GM12878 (cell line): ENCODE data around the gene F7. TPM values are rescaled to one million over a fixed set of nuclear protein-coding genes. Genes with fewer than 3 reads are reported as not detected.

Experiments used
- ATAC-seq: fragments of 200-7000 bp; cut with Tn5 transposase; 3 replicates; pipeline ENCODE4 v1.9.1; 2020; ENCODE audit warnings: mild to moderate bottlenecking, moderate library complexity
- BruUV-seq: library from RNA; stranded (reverse); fragments of 400-500 nt; replicated peaks from 2 replicates; lab custom pipeline; 2021; lab: Mats Ljungman, UMichigan
- CTCF ChIA-PET: fragments of 300-600 bp; sonication (Branson Sonifier 250); formaldehyde crosslinking; extraction: SDS; loops from one replicate; lab custom pipeline; 2021; ENCODE audit warnings: inconsistent platforms; lab: Yijun Ruan, JAX
- POLR2A ChIA-PET: fragments of 350-600 bp; formaldehyde crosslinking; extraction: SDS; loops from one replicate; lab custom pipeline; 2021; ENCODE audit warnings: inconsistent platforms; lab: Charles Lee
- RAD21 ChIA-PET: fragments of 300-600 bp; sonication (Branson Sonifier 250); formaldehyde crosslinking; loops from one replicate; lab custom pipeline; 2023; ENCODE audit warnings: antibody characterized with exemption; ENCODE audit not compliant: unreplicated experiment; lab: Charles Lee
- SMC1A ChIA-PET: fragments of 300-600 bp; sonication (Branson Sonifier 250); formaldehyde crosslinking; loops from one replicate; lab custom pipeline; 2023; ENCODE audit not compliant: unreplicated experiment, uncharacterized antibody; lab: Charles Lee
- DNase-seq: peaks from one replicate; pipeline ENCODE4 v3.0.0-alpha.2; 2011; ENCODE audit warnings: low read depth, low spot score
- FAIRE-seq: peaks from 3 replicates; lab custom pipeline; 2011; peaks lifted over from hg19 to GRCh38; lab: Jason Lieb, UNC
- H2AFZ ChIP-seq: 2 replicates; pipeline ENCODE4 v1.6.0; 2011; ENCODE audit warnings: low read depth, low read length, control low read depth; ENCODE audit not compliant: control insufficient read depth
- H3K27ac ChIP-seq: 2 replicates; pipeline ENCODE4 v1.5.1; 2011; ENCODE audit warnings: control low read depth; ENCODE audit not compliant: control insufficient read depth, insufficient read depth
- H3K27me3 ChIP-seq, 2 experiments: replicated peaks in 1 of 2; 2 replicates each; pipeline versions ENCODE4 v1.6.0 to v1.6.1; 2011; ENCODE audit warnings: low read length in 1 of 2; ENCODE audit not compliant: control insufficient read depth in 2 of 2, insufficient read depth in 2 of 2
- H3K36me3 ChIP-seq, 2 experiments: 2 replicates each; pipeline ENCODE4 v1.5.1; 2011; ENCODE audit warnings: low read length in 1 of 2; ENCODE audit not compliant: control insufficient read depth in 2 of 2, insufficient read depth in 2 of 2
- H3K4me1 ChIP-seq: 2 replicates; pipeline ENCODE4 v1.6.1; 2011; ENCODE audit warnings: mild to moderate bottlenecking, low read length, moderate library complexity, mixed read lengths; ENCODE audit not compliant: control insufficient read depth, insufficient read depth
- H3K4me2 ChIP-seq: 2 replicates; pipeline ENCODE4 v1.6.0; 2011; ENCODE audit warnings: control low read depth; ENCODE audit not compliant: control insufficient read depth, insufficient read depth
- H3K4me3 ChIP-seq: fragments of 200-600 bp; sonication (generic); 2 replicates; pipeline ENCODE4 v1.5.1; 2016
- H3K79me2 ChIP-seq: 2 replicates; pipeline ENCODE4 v1.6.0; 2011; ENCODE audit warnings: low read length; ENCODE audit not compliant: control insufficient read depth, insufficient read depth
- H3K9ac ChIP-seq: 2 replicates; pipeline ENCODE4 v1.8.0; 2011; ENCODE audit warnings: low read length, control low read depth, mixed read lengths; ENCODE audit not compliant: control insufficient read depth, insufficient read depth
- H3K9me3 ChIP-seq: replicated peaks from 3 replicates; pipeline ENCODE4 v1.5.1; 2011; ENCODE audit warnings: mild to moderate bottlenecking, low read length; ENCODE audit not compliant: control insufficient read depth, insufficient read depth
- H4K20me1 ChIP-seq: 2 replicates; pipeline ENCODE4 v1.6.0; 2011; ENCODE audit not compliant: control insufficient read depth, insufficient read depth
- DPF2 ChIP-seq: fragments of 450-650 bp; IDR thresholded peaks from 2 replicates; pipeline ENCODE4 v1.6.1; 2017; ENCODE audit warnings: mild to moderate bottlenecking
- EED ChIP-seq: sonication (generic); IDR thresholded peaks from 2 replicates; pipeline ENCODE4 v1.6.1; 2016; ENCODE audit warnings: antibody characterized with exemption, low read depth
- FOXM1 ChIP-seq: IDR thresholded peaks from 2 replicates; pipeline ENCODE4 v1.6.1; 2012; ENCODE audit warnings: low read depth, mild to moderate bottlenecking, inconsistent platforms, low read length, moderate library complexity
- IKZF1 ChIP-seq: fragments of 450-650 bp; conservative IDR thresholded peaks from 2 replicates; pipeline ENCODE4 v1.6.1; 2017; ENCODE audit warnings: antibody characterized with exemption, mild to moderate bottlenecking
- KLF5 ChIP-seq: fragments of 450-650 bp; IDR thresholded peaks from 2 replicates; pipeline ENCODE4 v1.6.1; 2014; ENCODE audit warnings: mild to moderate bottlenecking; ENCODE audit not compliant: partially characterized antibody
- RELA ChIP-seq: fragments of 450-650 bp; IDR thresholded peaks from 2 replicates; pipeline ENCODE4 v1.8.0; 2014; ENCODE audit warnings: borderline replicate concordance; ENCODE audit not compliant: partially characterized antibody
- SIN3A ChIP-seq: IDR thresholded peaks from 2 replicates; pipeline ENCODE4 v1.6.1; 2012; ENCODE audit warnings: low read depth, low read length, improper control_type of control experiment
- SIX5 ChIP-seq: IDR thresholded peaks from 2 replicates; pipeline ENCODE4 v1.6.1; 2011; ENCODE audit warnings: mild to moderate bottlenecking, low read depth, low read length, moderate library complexity; ENCODE audit not compliant: severe bottlenecking
- SMARCA5 ChIP-seq: fragments of 450-650 bp; IDR thresholded peaks from 2 replicates; pipeline ENCODE4 v1.6.1; 2017; ENCODE audit warnings: mild to moderate bottlenecking
- TCF12 ChIP-seq: IDR thresholded peaks from 2 replicates; pipeline ENCODE4 v1.6.1; 2011; ENCODE audit warnings: low read depth, mild to moderate bottlenecking, low read length
- whole genome bisulfite sequencing: methylation state at CpG from one replicate; pipeline ENCODE4 v1.1.6; 2016; ENCODE audit warnings: low lambda C conversion rate; ENCODE audit not compliant: insufficient replicate concordance, insufficient coverage; ENCODE audit errors: missing lambda C conversion rate; 5-methylcytosine and 5-hydroxymethylcytosine counted together
- in situ Hi-C: fragments of 300-500 bp; cut with MboI; formaldehyde crosslinking; loops from 9 replicates; pipeline ENCODE4 v1.14.3; 2018; ENCODE audit warnings: mixed read lengths
- intact Hi-C: fragments of 100-400 bp; cut with micrococcal nuclease; formaldehyde crosslinking; loops from one replicate; pipeline ENCODE4 v1.14.2; 2022; ENCODE audit not compliant: unreplicated experiment
- polyA plus RNA-seq, 11 experiments: library from polyadenylated mRNA; depleted of rRNA in 4 of 11; unstranded in 6 of 11; stranded (reverse) in 5 of 11; fragments of >200 nt; fragmentation: Nextera tagmentation in 4 of 11; fragmentation: Illumina TruSeq in 1 of 11; extraction: Ambion mirVana in 4 of 11; extraction: Trizol in 1 of 11; gene quantifications; 1 replicate in 1 of 11; 2 replicates in 10 of 11; pipeline versions ENCODE4 v1.2.1 to v1.2.3, GENCODE V29; 2011 to 2016; ENCODE audit warnings: inconsistent platforms in 2 of 11, missing spikeins in 2 of 11, low read depth in 1 of 11
- total RNA-seq, 4 experiments: library from RNA; depleted of rRNA in 3 of 4; stranded (reverse); fragments of >200 nt in 3 of 4; fragmentation: Illumina TruSeq in 1 of 4; extraction: Trizol in 1 of 4; gene quantifications; 2 replicates each; pipeline versions ENCODE4 v1.2.1 to v1.2.3, GENCODE V29; 2013 to 2021
- TF ChIP-seq, protein P1 (sequence below): IDR thresholded peaks from 2 replicates; pipeline ENCODE4 v1.6.1; 2012; ENCODE audit warnings: low read depth, low read length, improper control_type of control experiment
- TF ChIP-seq, protein P2 (sequence below), 3 experiments: IDR thresholded peaks in 2 of 3; conservative IDR thresholded peaks in 1 of 3; 2 replicates each; pipeline ENCODE4 v1.5.1; 2011; ENCODE audit warnings: low read depth in 3 of 3, low read length in 3 of 3, mild to moderate bottlenecking in 3 of 3, control low read depth in 2 of 3, moderate library complexity in 2 of 3, inconsistent platforms in 1 of 3, mixed read lengths in 1 of 3; ENCODE audit not compliant: control insufficient read depth in 2 of 3, insufficient read depth in 1 of 3; ENCODE audit errors: extremely low read depth in 1 of 3
- TF ChIP-seq, protein P3 (sequence below): IDR thresholded peaks from 2 replicates; pipeline ENCODE4 v1.6.1; 2011; ENCODE audit warnings: low read depth, low read length, improper control_type of control experiment, borderline replicate concordance
- TF ChIP-seq, protein P4 (sequence below): IDR thresholded peaks from 2 replicates; pipeline ENCODE4 v1.6.1; 2012; ENCODE audit warnings: low read depth, low read length, improper control_type of control experiment

Gene F7
- total and polyA plus RNA-seq, 10 of the 15 experiments (the other 5 are each of a cell fraction or from before 2014, with no cell fraction given) = not detected

DNA sequence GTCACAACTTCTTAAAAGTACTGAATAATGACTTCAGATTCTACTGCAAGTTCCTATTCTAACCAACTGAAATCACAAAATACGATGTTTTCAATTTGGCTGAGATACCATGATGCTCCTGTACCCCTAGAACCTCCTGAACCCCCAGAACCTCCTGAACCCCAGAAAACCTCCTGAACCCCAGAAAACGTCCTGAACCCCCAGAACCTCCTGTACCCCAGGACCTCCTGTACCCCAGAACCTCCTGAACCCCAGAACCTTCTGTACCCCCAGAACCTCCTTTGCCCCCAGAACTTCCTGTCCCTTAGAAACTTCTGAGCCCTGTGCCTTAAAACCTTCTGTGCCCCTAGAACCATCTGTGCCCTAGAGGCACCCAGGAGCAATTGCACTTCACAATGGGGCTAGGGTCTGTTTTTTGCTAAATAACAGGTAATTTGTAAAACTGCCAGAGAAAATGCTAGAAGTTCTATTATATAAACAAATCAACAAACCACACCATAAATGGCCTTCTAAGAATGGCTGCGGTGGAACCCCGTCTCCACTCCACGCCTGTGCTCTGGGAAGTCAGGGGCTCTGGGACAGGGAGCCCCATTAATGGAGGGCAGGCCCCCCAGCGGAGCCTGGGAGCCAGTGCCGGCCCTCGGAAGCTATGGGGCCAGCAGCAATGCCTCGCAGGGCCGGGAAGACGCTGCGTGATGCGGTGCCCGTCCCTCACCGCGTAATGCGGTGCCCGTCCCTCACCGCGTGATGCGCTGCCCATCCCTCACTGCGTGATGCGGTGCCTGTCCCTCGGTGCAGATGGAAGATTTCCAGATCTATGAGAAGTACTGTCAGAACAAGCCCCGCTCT is 21.3 kb upstream of the F7 start:
- 67% methylated on average over 25 of the region's 25 CpGs for WGBS
- CTCF ChIA-PET = no interaction called here
- no peaks in the 10 kb centered on the region for H3K79me2 ChIP-seq

More for the DNA sequence above, 21.3 kb upstream of the F7 start:
- Histone ChIP-seq H3K4me3 (no peak overlapping the region), H3K4me1 (no peaks in the 10 kb centered on the region), H3K9ac (no peak overlapping the region), H3K36me3 (no peaks in the 10 kb centered on the region), H3K27ac (no peak overlapping the region), H3K4me2 (no peak overlapping the region), H2AFZ (no peak overlapping the region), H3K27me3 (no peaks in the 10 kb centered on the region), H3K9me3 (no peaks in the 10 kb centered on the region), H4K20me1 (no peaks in the 10 kb centered on the region)
- RAD21 ChIA-PET = no interaction called here
- intact Hi-C loops (no loop called here), in situ Hi-C loops (no loop called here)
- no peak for ATAC-seq
- TF ChIP-seq KLF5 (no peak), EED (no peak), IKZF1 (no peak), RELA (no peak), TCF12 (no peak), SIN3A (no peak), SIX5 (no peak), FOXM1 (no peak), DPF2 (no peak), SMARCA5 (no peak)
- TF ChIP-seq, protein P1, sequence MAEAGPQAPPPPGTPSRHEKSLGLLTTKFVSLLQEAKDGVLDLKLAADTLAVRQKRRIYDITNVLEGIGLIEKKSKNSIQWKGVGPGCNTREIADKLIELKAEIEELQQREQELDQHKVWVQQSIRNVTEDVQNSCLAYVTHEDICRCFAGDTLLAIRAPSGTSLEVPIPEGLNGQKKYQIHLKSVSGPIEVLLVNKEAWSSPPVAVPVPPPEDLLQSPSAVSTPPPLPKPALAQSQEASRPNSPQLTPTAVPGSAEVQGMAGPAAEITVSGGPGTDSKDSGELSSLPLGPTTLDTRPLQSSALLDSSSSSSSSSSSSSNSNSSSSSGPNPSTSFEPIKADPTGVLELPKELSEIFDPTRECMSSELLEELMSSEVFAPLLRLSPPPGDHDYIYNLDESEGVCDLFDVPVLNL = no peak
- TF ChIP-seq, protein P2, sequence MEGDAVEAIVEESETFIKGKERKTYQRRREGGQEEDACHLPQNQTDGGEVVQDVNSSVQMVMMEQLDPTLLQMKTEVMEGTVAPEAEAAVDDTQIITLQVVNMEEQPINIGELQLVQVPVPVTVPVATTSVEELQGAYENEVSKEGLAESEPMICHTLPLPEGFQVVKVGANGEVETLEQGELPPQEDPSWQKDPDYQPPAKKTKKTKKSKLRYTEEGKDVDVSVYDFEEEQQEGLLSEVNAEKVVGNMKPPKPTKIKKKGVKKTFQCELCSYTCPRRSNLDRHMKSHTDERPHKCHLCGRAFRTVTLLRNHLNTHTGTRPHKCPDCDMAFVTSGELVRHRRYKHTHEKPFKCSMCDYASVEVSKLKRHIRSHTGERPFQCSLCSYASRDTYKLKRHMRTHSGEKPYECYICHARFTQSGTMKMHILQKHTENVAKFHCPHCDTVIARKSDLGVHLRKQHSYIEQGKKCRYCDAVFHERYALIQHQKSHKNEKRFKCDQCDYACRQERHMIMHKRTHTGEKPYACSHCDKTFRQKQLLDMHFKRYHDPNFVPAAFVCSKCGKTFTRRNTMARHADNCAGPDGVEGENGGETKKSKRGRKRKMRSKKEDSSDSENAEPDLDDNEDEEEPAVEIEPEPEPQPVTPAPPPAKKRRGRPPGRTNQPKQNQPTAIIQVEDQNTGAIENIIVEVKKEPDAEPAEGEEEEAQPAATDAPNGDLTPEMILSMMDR (IDR thresholded peaks at IDR 0.05 in 2 of 3, conservative IDR thresholded peaks at IDR 0.05 in 1 of 3; ENCODE audit: control insufficient read depth in 2 of 3, extremely low read depth in 1 of 3, insufficient read depth in 1 of 3, low read depth in 3 of 3, low read length in 3 of 3) = no peak
- TF ChIP-seq, protein P3, sequence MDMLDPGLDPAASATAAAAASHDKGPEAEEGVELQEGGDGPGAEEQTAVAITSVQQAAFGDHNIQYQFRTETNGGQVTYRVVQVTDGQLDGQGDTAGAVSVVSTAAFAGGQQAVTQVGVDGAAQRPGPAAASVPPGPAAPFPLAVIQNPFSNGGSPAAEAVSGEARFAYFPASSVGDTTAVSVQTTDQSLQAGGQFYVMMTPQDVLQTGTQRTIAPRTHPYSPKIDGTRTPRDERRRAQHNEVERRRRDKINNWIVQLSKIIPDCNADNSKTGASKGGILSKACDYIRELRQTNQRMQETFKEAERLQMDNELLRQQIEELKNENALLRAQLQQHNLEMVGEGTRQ = no peak
- TF ChIP-seq, protein P4, sequence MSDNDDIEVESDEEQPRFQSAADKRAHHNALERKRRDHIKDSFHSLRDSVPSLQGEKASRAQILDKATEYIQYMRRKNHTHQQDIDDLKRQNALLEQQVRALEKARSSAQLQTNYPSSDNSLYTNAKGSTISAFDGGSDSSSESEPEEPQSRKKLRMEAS = no peak
- DNase-seq = no peak
- SMC1A ChIA-PET = no interaction called here
- BruUV-seq = no TSS peak
- POLR2A ChIA-PET = no interaction called here
- no peak for FAIRE-seq
